ENCODE data around the gene PELI3. TPM values are rescaled to one million over a fixed set of nuclear protein-coding genes. Genes with fewer than 3 reads are reported as not detected.

Gene PELI3
- total RNA-seq, 2 experiments from 2014 or later = 20.7 to 23.8 TPM

DNA sequence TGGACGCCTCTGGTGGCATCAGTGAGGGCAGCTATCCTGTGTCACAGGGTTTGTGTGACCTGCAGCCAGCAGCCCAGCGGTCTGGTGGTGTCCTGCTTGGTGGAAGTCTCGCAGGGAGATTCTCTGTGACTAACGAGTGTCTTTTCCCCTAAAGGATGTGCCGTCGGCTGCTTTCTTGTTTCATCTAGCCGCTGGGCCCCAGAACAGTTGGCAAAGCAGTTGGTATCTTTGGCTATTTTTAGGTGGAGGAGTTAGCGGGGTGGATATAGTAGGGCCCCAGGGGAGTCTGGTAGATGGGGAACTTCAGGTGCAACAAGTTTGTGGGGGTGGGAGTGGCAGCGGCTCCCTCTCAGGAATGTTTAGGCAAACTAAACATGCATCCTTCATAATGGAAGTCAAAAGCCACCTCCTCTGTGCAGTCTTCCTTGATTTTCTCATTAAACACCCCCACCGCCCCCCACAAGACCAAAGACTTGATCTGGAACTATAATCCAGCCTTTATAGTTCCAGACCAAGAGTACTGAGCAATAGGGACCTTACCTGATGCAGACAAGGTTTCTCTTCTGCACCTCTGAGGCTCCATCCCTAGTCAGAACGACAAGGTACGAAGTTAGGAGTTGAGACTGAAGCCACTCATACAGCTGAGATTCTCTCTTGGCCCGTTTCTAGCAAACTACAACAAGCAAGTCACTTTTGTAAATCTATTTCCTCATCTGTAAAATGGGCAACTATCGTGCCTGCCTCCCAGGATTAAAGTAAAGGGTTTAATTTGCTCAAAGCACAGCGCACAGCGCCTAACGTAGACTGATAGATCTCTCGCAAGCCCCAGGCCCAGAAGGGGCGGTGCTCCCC lies 1.1 kb upstream of the PELI3 start:
- DNase-seq = no peak
- Histone ChIP-seq H3K36me3 (ENCODE audit: insufficient read depth, low read length) (peaks cover 3% of the 10 kb centered on the region), H3K4me1 (ENCODE audit: insufficient read depth, low read length) (peaks cover 26% of the 10 kb centered on the region), H3K27ac (ENCODE audit: low read depth in 1 of 2, low read length in 2 of 2) (peak overlapping the region; percentile 84 to 90), H3K4me3 (ENCODE audit: low read length) (peak overlapping the region; percentile 76), H3K27me3 (ENCODE audit: control insufficient read depth in 1 of 2, insufficient read depth in 2 of 2, low read length in 2 of 2) (no peaks in the 10 kb centered on the region), H3K9me3 (ENCODE audit: control insufficient read depth in 1 of 2, insufficient read depth in 1 of 2, low read length in 2 of 2) (peaks cover 0 to 5% of the 10 kb centered on the region in 2 experiments)
- ATAC-seq (ENCODE audit: poor library complexity) = no peak
- Mint-ChIP-seq H3K4me3 (peak overlapping the region; percentile 92), H3K27me3 (no peaks in the 10 kb centered on the region), H3K36me3 (ENCODE audit: low read depth) (no peaks in the 10 kb centered on the region), H3K9me3 (no peaks in the 10 kb centered on the region), H3K27ac (peak overlapping the region; percentile 86), H3K4me1 (ENCODE audit: low read depth) (peaks cover 27% of the 10 kb centered on the region)
- ChIA-PET POLR2A (interaction anchor here (0.6 to 4.9 kb wide), 12 partner anchors 14 to 313 kb away, joined by 3 to 88 read pairs (median 7); partner anchors contain the start of genes ACTN3, BBS1, CTSF and DPP3), CTCF (interaction anchor here (0.6 to 3.0 kb wide), 3 partner anchors 14 to 219 kb away, joined by 3 to 25 read pairs (median 12); partner anchors contain the start of genes DPP3 and MRPL11)
- TF ChIP-seq, protein P1, sequence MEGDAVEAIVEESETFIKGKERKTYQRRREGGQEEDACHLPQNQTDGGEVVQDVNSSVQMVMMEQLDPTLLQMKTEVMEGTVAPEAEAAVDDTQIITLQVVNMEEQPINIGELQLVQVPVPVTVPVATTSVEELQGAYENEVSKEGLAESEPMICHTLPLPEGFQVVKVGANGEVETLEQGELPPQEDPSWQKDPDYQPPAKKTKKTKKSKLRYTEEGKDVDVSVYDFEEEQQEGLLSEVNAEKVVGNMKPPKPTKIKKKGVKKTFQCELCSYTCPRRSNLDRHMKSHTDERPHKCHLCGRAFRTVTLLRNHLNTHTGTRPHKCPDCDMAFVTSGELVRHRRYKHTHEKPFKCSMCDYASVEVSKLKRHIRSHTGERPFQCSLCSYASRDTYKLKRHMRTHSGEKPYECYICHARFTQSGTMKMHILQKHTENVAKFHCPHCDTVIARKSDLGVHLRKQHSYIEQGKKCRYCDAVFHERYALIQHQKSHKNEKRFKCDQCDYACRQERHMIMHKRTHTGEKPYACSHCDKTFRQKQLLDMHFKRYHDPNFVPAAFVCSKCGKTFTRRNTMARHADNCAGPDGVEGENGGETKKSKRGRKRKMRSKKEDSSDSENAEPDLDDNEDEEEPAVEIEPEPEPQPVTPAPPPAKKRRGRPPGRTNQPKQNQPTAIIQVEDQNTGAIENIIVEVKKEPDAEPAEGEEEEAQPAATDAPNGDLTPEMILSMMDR (IDR thresholded peaks at IDR 0.05) = no peak
- intact Hi-C loops (cut with DNase I, micrococcal nuclease) = loop anchor here (1.0 to 5.0 kb wide), 8 partner anchors 15 to 943 kb away; partner anchors contain the start of genes MRPL11 (in 2 of the 2), ACTN3 (in 1 of the 2), DPP3 (in 1 of the 2) and PC (in 1 of the 2)

DNA sequence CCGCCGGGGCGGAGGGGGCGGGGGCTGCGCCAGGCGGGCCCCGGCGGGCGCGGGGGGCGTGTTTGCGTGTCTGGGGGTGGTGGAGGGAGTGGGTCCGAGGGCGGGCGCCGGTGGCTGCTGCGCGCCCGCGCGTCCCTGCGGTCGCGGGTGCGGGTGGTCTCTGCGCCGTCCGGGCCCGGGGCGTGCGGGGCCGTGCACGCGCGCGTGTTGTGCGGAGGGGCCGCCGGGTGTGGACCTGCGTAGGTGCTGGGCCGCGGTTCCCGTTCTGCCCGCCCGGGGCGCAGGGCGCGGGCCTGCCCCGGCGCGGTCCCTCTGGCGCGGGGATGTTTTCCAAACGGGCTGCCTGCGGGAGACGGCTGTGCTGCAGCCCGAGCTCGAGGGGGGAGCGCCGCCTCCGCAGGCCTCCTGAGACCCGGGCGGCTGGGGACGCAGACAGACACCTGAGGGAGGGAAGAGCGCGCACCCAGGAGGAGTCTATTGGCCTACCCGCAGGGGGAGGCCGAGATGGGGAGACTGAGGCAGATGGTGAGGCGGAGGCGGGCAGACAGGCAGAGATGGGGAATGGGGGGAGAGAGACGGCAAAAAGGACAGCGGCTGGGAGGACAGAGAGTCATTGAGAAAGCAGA lies 442 bp downstream of the PELI3 start:
- Mint-ChIP-seq H3K27ac (peak overlapping the region; percentile 67), H3K4me3 (peak overlapping the region; percentile 92), H3K9me3 (no peaks in the 10 kb centered on the region), H3K27me3 (no peaks in the 10 kb centered on the region), H3K36me3 (ENCODE audit: low read depth) (peaks cover 4% of the 10 kb centered on the region), H3K4me1 (ENCODE audit: low read depth) (peaks cover 27% of the 10 kb centered on the region)
- intact Hi-C loops (cut with DNase I, micrococcal nuclease) = loop anchor here (2.0 to 5.0 kb wide), 6 partner anchors 28 to 945 kb away; partner anchors contain the start of genes MRPL11 (in 2 of the 2), ACTN3 (in 1 of the 2), PC (in 1 of the 2) and RBM14 (in 1 of the 2)
- TF ChIP-seq, protein P1 (IDR thresholded peaks at IDR 0.05) = peak; percentile 45
- CTCF ChIA-PET = interaction anchor here (0.7 to 3.0 kb wide), 3 partner anchors 12 to 211 kb away, joined by 3 to 25 read pairs (median 12); partner anchors contain the start of genes DPP3 and MRPL11
- Histone ChIP-seq H3K36me3 (ENCODE audit: insufficient read depth, low read length) (peaks cover 7% of the 10 kb centered on the region), H3K4me3 (ENCODE audit: low read length) (peak overlapping the region; percentile 61), H3K27ac (ENCODE audit: low read depth in 1 of 2, low read length in 2 of 2) (no peak overlapping the region), H3K9me3 (ENCODE audit: control insufficient read depth in 1 of 2, insufficient read depth in 1 of 2, low read length in 2 of 2) (no peaks in the 10 kb centered on the region), H3K27me3 (ENCODE audit: control insufficient read depth in 1 of 2, insufficient read depth in 2 of 2, low read length in 2 of 2) (no peaks in the 10 kb centered on the region), H3K4me1 (ENCODE audit: insufficient read depth, low read length) (peaks cover 26% of the 10 kb centered on the region)
- POLR2A ChIA-PET = interaction anchor here (0.6 to 4.9 kb wide), 19 partner anchors 12 to 801 kb away, joined by 3 to 88 read pairs (median 5); partner anchors contain the start of genes ACTN3, BBS1, CTSF and DPP3
- ATAC-seq (ENCODE audit: poor library complexity) = peak; percentile 50
- DNase-seq = peak in 6 of 14 experiments; percentile 14 to 81 (median 52)

DNA sequence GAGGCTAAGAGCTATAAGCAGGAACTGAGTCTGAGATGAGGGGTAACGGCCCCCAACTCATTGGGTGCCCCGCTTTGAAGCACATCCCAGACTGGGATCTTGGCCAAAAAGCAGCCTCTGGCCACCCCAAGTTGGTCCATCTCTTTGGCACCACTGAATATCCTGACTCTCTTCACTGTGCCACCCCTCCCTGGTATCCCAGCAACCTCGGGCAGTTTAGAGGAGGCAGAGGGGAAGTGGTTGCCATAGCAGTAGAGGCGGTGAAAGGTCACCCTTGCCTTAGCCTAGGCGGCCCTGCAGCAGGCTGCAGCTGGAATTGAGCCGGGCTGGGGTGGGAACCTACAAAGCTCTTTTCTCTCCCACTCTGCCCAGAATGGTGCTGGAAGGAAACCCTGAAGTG lies 1.1 kb downstream of the PELI3 start:
- Mint-ChIP-seq H3K4me3 (peak overlapping the region; percentile 92), H3K36me3 (ENCODE audit: low read depth) (peaks cover 10% of the 10 kb centered on the region), H3K4me1 (ENCODE audit: low read depth) (peaks cover 27% of the 10 kb centered on the region), H3K9me3 (no peaks in the 10 kb centered on the region), H3K27me3 (no peaks in the 10 kb centered on the region), H3K27ac (peak overlapping the region; percentile 67)
- ATAC-seq (ENCODE audit: poor library complexity) (no peak), DNase-seq (peak in 4 of 14 experiments; percentile 27 to 65 (median 50))
- H3K4me1 ChIP-seq (ENCODE audit: insufficient read depth, low read length) = peaks cover 26% of the 10 kb centered on the region
- peaks cover 13% of the 10 kb centered on the region for H3K36me3 ChIP-seq (ENCODE audit: insufficient read depth, low read length)
- POLR2A ChIA-PET = interaction anchor here (0.6 to 4.9 kb wide), 6 partner anchors 12 to 317 kb away, joined by 3 to 88 read pairs (median 10); partner anchors contain the start of genes DPP3, MRPL11 and RBM4B
- intact Hi-C loops (cut with DNase I, micrococcal nuclease) = loop anchor here (2.0 to 5.0 kb wide), 6 partner anchors 29 to 945 kb away; partner anchors contain the start of genes MRPL11 (in 2 of the 2), ACTN3 (in 1 of the 2), PC (in 1 of the 2) and RBM14 (in 1 of the 2)
- H3K27ac ChIP-seq (ENCODE audit: low read depth in 1 of 2, low read length in 2 of 2) = no peak overlapping the region
- no peaks in the 10 kb centered on the region for H3K9me3 ChIP-seq (ENCODE audit: control insufficient read depth in 1 of 2, insufficient read depth in 1 of 2, low read length in 2 of 2)
- CTCF ChIA-PET = interaction anchor here (2.6 kb wide), 1 partner anchor 12 kb away, joined by 12 read pairs; the partner anchor contains the start of gene DPP3
- H3K4me3 ChIP-seq (ENCODE audit: low read length) = peak overlapping the region; percentile 61
- TF ChIP-seq, protein P1 (IDR thresholded peaks at IDR 0.05) = no peak
- H3K27me3 ChIP-seq (ENCODE audit: control insufficient read depth in 1 of 2, insufficient read depth in 2 of 2, low read length in 2 of 2) = no peaks in the 10 kb centered on the region

Data from CD4-positive, alpha-beta T cell (primary cell).